NOMO-1 treated with DMSO at 0.1 percent for 48 hours (cell line): ENCODE measurements around the gene ULK4.
"Not testable (repeated sequence)": the region's sequence is repeated elsewhere in the genome, so short reads cannot be mapped to it uniquely, and the experiment has no call there.

ENCODE experiments used
- DNase-seq: peaks from one replicate; lab custom pipeline; 2025; ENCODE audit not compliant: unreplicated experiment; lab: John Stamatoyannopoulos, UW

The ULK4 gene

DNA sequence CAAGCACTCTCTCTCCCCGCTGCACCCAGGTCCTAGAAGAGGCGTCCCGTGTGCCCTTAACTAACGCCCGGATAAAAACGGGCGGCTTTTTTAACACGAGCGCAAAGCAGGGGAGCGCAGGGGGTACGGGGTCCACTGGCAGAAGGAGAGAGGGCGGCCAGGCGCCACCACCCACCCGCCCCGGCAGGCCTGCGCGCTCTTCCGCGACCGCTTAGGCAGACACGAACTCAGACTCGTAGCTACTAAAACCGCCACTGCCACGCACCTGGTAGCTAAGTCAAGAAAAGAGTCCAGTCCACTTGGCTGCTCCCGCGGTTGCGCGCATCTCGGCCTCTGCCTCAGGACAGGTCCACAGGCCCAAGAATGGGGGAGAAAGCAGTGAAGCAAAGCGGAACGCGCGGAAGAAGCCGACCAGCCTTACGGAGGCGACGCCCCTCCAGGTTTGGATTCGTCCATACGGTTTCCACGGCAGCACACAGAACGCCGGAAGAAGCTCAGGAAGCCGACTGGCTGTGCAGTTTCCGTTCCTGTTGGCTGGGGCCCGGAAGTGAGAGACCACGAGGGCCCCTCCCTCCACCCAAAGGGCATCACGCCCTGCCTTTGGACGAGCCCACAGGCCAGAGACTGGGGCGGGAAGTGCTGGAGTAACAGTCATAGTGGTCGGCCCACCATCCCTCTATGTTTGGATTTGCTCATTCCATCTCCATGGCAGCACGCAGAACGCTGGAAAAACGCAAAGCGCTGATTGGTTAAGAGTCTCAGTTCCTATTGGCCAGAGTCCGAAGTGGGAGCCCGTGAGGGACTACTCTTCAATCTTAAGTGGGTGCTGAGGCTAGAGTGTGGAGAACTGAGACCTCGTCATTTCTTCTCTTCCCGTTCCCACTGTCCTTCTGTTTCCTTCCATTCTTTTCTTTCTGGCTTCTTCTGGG lies at the start of gene ULK4:
TSS of gene ULK4 (minus strand) at position 353 of the 929 bp plus-strand sequence. CDS start 7,344 bp downstream, outside the sequence.
- DNase-seq: peak; percentile 100

DNA sequence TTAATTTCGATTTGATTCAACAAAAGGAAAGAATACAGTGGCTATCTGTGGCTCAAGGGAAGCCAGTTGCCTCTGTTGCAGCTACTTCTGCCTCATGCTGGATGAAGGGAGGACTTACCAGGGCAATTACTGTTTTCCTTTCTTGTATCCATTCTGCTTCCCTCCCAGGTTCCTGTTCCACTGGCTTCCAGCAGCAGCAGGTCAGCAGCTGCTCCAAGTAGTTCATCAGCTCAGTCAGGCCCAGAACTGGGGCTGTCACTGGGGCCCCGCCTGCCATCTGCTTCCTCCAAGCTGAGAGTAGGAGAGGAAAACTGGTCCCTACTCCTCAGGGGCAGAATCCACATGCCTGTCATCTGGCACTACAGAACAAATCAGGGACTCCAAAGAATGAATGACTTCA lies 48.6 kb upstream of the ULK4 start:
- DNase-seq: no peak

DNA sequence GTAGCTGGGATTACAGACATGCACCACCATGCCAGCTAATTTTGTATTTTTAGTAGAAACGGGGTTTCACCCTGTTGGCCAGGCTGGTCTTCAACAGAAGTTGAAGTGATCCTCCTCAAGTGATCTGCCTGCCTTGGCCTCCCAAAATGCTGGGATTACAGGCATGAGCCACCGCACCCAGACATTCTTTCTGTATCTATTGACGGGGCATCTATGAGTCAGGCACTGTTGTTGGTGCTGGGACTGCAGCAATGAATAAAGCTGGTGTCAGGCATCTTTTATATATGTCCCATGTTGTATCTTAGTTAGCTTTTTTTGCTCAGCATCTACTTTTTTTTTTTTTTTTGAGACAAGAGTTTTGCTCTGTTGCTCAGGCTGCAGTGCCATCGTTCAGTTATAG lies 47.6 kb upstream of the ULK4 start:
- DNase-seq: no peak

DNA sequence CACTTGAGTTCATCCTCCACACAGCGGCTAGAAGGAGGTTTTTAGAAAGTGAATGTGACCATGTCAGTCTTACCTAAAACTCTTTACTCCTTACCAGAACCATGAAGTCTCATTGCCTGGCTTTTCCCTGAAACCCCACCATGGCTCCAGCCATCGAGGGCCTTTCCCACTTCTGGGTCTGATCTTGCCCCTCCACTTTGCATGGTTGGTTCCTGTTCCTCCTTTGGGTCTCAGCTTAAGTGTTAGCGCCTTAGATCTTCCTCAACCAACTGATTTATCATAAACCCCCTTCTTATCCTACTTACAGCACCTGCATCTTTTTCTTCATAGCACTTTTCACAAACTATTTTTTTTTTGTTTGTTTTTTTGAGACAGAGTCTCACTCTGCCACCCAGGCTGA lies 45.9 kb upstream of the ULK4 start:
- DNase-seq: no peak

DNA sequence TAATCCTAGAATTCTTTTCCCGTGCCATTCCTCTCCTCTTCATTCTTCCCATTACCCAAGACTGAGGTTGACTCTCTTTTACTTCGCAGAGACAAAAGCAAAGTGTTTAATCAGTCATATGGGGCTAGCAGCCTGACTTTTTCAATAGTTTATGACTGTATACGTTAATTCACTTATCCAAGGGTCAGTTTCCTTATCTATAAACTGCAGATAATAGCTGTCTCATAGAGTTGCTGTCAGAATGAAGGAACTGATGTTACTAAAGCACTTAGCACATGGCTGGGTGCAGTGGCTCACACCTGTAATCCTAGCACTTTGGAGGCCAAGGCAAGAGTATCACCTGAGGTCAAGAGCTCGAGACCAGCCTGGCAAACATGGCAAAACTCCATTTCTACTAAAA lies 43.5 kb upstream of the ULK4 start:
- no peak for DNase-seq

DNA sequence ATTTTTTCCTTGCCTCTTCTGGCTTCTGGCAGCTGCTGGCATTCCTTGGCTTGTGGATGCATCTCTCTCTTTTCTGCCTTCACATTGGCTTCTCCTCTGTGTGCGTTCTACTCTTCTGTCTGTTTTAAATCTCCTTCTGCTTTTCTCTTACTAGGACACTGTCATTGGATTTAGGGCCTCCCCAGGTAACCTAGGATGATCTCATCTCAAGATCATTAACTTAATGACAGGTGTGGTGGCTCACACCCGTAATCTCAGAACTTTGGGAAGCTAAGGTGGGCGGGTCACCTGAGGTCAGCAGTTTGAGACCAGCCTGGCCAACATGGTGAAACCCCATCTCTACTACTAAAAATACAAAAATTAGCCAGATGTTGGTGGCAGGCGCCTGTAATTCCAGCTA lies 40.9 kb upstream of the ULK4 start:
- no peak for DNase-seq

DNA sequence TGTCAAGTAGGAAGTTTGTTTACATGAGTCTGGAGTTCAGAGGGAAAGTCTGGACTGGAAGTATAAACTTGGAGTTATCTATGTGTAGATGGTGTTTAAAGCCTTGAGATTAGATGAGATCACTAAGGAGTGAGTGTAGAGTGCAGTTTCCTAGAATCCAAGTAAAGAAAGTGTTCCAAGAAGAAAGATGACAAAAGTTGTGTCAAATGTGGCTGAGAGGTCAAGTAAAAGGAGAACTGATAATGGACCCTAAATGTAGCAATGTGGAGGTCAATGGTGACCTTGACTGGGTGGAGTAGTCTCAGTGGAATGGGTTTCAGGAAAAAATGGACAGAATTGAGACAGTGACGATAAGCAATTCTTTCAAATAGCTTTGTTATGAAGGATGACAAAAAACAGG lies 39.9 kb upstream of the ULK4 start:
- no peak for DNase-seq

DNA sequence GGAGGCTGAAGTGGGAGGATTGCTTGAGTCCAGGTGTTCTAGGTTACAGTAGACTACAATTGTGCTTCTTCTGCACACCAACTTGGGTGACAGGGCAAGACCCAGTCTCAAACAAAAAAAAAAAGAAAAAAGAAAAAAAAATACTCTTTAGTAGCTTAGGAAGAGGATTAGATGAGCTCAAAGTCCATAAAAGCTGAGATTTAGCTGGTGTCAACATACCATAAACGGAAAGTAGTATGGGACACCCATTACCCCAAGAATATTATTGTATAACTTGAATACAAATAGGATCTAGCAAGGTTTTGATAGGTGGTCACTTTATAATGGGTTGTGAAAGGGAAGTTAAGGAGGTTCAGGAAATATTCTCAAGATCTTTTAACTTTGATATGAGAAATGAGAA lies 38.0 kb upstream of the ULK4 start:
- DNase-seq: no peak

DNA sequence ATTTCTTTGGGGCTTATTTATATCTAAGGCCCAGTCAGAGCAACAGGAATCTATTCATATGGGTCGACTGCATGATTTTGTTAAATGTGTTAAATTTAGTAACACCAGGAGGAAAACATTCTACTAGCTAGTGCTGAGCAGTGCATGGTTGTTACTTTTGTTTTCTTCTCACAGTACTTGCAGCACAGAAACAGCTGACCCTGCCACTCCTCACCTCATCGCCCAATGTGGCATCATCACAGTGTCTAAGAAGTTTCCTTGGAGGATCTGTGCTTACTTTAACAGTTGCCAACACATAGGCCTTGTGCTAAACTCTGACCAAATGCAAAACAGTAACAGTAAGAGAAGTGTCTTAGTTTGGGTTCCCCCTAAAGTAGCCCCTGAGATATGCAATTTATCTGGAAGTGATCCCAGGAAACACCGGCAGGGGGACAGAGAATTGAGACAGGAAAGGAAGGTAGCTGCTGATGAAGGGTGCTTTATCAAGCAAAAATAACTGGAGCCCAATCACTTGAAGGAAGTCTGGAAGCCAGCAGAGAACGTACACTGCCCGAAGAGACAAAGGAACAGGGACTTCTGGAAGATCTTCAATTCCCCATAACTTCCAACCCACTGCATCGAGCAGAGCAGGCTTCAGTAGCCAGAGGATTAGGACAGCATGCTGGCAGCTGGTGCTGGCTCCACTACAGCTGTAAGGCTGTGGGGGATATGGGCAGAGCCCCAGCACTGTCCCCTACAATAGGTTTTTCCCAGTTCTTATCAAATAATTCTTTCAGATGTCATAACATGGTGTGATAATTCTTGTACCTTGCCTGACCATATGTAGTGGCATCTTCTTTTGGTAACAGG lies 36.0 kb upstream of the ULK4 start:
- no peak for DNase-seq

DNA sequence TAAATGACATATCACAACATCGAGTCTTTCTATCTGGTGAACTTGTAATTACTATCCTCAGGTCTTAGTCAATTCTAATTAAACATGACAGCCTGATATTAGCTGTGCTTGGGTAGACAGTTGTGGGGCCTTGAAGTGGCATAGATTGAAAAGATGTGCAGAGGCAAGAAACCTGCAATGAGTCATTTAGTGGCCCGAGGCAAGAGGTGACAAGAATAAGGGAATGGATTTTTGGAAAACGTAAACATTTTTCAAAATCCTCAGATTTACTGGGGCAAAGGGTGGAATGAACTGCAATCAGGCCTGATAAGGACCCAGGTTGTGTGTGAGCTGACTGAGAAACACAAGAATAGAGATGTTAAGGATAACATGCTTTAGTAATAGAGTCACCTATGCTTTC lies 29.5 kb upstream of the ULK4 start:
- DNase-seq: no peak

DNA sequence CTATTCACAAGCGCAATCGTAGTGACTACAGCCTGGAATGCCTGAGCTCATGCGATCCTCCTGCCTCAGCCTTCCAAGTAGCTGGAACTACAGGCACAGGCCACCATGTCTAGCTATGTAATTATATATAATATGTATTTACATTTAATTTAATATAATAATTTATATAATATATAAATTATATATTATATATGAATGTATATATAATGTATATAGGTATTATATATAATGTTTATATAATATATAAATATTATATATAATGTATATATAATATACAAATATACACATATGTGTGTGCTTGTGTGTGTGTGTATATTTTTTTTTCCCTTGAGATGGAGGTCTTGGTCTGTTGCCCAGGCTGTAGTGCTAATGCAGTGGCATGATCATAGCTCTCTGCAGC lies 27.6 kb upstream of the ULK4 start:
- no peak for DNase-seq

DNA sequence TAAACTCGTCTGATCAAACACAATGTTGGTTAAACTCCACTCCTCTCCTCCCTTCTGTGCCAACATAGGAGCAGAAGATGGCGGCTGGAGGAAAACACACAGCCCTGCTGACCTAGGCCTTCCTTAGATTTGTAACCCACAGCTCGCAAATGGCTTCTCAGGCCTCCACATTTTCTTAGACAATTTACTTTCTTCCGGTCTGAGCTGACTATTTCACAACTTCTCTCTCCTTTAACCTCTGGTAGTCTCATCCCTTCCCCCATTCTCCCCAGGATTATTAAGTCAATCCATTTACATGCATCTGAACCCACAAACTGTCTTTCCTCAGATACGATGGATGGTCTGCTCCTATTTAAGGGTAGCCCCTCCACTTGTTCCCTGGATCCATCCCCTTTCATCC lies 25.7 kb upstream of the ULK4 start:
- DNase-seq: peak; percentile 91

DNA sequence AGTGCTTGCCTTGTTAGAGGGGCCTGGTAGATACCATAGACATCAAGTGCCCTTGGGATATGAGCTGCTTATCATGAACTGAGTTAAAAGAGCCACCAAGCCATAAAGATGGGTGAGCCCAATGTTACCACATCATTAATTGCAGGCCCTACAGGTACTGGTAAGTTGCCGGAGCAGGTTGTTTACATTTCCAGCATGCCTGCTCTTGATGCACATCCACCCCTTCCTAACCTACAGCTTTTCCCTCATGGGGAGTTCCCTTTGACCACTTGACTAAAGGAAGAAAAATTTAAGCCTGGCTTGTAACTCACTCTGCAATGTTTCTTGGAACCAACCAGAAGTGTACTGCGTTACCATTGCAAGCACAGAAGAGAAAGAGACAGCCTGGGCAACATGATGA lies 24.7 kb upstream of the ULK4 start:
- no peak for DNase-seq

DNA sequence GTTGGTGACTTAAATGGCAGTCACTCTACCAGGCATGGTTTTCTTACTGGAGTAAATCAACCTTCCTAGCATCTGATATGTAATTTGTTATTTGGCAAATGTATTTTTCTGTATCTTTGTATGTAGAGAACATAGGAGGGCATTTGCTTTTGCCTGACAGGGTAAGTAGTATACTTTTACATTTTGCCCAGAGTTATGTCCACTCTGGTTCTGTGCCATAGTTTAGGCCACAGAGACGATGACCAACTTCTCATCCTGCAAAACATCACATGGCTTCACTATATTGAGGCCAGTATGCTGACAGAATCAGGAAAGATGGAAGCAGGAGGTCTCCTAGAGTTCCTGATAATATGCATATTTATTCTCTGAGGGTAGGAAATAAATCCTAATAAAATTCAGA lies 23.1 kb upstream of the ULK4 start:
- DNase-seq: no peak

DNA sequence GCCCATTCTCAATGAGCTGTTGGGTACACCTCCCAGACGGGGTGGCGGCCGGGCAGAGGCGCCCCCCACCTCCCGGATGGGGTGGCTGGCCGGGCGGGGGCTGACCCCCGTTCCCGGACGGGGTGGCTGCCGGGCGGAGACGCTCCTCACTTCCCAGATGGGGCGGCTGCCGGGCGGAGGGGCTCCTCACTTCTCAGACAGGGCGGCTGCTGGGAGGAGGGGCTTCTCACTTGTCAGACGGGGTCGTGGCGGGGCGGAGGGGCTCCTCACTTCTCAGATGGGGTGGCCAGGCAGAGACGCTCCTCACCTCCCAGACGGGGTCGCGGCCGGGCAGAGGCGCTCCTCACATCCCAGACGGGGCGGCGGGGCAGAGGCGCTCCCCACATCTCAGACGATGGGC lies 21.2 kb upstream of the ULK4 start:
- DNase-seq: not testable (repeated sequence)

DNA sequence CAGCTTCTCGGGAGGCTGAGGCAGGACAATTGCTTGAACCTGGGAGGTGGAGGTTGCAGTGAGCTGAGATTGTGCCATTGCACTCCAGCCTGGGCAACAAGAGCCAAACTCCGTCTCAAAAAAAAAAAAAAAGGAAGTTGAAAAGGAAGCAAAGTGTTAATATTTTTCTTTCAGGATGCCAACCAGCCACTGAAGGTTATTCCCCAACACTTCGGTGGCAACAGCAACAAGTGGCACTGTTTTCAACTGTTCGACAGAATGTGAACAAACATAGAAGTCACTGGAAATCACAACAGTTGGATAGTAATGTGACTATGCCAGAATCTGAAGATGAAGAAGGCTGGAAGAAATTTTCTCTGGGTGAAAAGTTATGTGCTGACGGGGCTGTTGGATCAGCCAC lies 15.5 kb upstream of the ULK4 start:
- DNase-seq: not testable (repeated sequence)

DNA sequence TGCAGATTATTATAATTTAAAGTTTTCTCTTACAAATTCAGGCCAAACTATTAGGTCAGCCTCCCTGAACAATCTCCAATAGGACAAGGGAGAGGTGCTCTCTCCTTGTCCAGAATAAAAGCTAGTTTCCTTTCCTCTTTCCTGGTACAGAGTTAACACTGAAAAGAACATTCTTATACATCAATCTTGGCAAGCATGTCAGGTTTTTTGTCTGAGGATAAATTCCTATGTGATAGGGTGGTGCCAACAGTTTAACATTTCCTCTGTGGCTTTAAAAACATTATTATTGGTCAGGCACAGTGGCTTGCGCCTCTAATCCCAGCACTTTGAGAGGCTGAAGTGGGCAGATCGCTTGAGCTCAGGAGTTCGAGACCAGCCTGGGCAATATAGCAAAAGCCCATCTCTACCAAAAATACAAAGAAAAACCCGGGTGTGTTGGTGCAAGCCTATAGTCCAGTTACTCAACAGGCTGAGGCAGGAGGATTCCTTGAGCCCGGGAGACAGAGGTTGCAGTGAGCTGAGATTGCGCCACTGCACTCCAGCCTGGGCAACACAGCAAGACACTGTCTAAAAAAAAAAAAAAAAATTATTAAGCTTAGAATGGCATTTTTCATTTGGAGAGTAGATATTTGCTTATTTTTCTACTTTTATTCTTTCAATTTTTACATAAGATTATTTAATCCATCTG lies 13.7 kb upstream of the ULK4 start:
- no peak for DNase-seq

DNA sequence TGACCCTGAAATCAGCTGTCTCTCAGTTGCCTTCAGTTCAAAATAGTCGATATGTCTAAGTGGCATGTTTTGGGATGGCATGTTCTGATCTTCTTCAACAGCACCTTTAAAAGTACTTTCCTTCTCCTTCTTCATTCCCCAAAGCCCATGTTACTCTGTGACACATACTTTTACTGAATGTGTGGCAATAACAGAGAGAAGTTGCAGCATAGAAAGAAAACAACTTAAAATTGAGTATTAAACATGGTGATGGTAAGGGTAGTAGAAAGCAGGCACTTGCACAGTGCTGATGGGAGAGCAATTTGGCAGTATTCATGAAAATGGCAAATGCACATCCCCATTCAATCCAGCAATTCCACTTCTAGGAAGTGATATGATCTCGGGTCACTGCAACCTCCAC lies 12.3 kb upstream of the ULK4 start:
- peak; percentile 11 for DNase-seq

DNA sequence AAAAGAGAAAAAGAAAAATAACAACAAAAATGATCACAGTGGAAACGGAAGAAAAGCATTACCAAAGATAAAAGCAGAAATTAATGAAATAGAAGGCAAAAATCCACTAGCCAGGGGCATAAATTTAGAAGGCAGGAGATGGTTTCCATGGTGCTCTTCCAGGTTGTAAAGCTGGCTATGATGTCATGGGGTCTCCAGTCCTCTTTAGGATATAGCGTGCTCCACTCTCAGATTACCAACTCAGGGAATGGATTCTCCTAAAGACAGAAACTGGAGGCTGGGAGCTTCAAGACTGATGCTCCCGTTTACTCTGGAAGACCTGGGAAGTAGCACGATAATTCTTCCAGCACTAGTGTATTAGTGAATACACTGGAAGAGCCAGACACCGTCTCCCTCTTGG lies 10.9 kb upstream of the ULK4 start:
- DNase-seq: no peak

DNA sequence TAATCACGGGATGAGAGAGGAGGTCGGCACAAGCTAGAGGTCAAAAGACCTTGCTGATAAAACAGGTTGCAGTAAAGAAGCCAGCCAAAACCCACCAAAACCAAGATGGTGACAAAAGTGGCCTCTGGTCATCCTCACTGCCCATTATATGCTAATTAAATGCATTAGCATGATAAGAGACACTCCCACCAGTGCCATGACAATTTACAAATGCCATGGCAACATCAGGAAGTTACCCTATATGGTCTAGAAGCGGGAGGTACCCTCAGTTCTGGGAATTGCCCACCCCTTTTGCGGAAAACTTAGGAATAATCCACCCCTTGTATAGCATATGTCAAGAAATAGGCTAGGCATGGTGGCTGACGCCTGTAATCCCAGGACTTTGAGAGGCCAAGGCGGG lies 4.3 kb upstream of the ULK4 start:
- no peak for DNase-seq

DNA sequence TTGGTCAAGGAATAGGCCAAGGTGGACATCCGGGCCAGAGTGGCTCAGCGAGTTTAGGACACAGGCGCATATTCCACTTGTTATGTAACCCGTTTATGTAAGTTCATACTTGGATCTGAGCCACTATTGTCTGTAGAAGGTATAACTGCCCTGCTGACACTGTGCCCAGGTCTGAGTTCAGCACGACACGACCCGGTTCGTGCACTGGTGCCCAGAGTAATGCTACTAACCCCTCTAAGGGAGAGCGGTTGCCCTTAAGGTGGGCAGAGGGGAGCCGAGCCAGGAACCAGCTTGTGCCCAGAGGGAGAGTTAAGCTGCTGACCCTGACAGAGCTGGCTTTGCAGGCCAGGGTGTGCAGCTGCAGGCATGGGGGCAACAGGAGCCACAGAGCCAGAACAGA lies 1.9 kb upstream of the ULK4 start:
- DNase-seq: no peak
